Heart left ventricle (tissue), 13 donors: Measurements from ENCODE around the gene KIRREL3.

Experiments
- CTCF ChIP-seq, 12 donors: fragments of 200-600 bp; sonication (generic) in 4 of 12; IDR thresholded peaks; one replicate each; pipeline versions ENCODE4 v1.5.0 to v1.8.0; 2018 to 2022; ENCODE audit warnings: antibody characterized with exemption in 12 of 12, mild to moderate bottlenecking in 5 of 12
- POLR2A ChIP-seq, 2 donors: fragments of 450-650 bp; IDR thresholded peaks; one replicate each; pipeline ENCODE4 v1.6.1; 2017; ENCODE audit warnings: antibody characterized with exemption in 2 of 2, mild to moderate bottlenecking in 2 of 2, moderate library complexity in 2 of 2
- donor health status: ischemic (EF 13 %, LVEDD 7.1; RV severe dilation, severe dysfunction).
- donor health status: DM: no; HTN: yes; CAD: no.
- donor health status: DM: no; HTN: no; CAD: no.
- donor health status: ischemic (EF 25% LVEDD 6.9; RV normal size, moderate dysfunction).
- donor health status: ischemic (EF 25% LVEDD 5.7; RV mildly dilated, moderate dysfunction).
- donor health status: ischemic (EF 35%, LVEDD 5.7; RV mildly dilated, moderate dysfunction).
- donor health status: nonischemic (EF 11% LVEDD 7.7; RV severe dilation, severe dysfunction).
- donor health status: DM: yes; HTN: yes; CAD: no.
- donor health status: PGD.
- donor health status: ischemic (EF 29% LVEDD 5.4; RV normal size, mild dysfunction).
- donor health status: nonischemic (EF 23%, LVEDD 6.1; RV moderate dilation, normal function).

GRCh38 chr11:126426820-126427749 lies 573.5 kb downstream of the KIRREL3 start:
- no peak for TF ChIP-seq CTCF (IDR thresholded peaks at IDR 0.05)
- no peak for TF ChIP-seq POLR2A (IDR thresholded peaks at IDR 0.05)
